GM15510 (cell line): ENCODE data around the gene EEFSEC.

Experiments
- POLR2A ChIP-seq: IDR thresholded peaks from 3 replicates; pipeline ENCODE4 v1.6.1; 2011; ENCODE audit warnings: borderline replicate concordance; ENCODE audit not compliant: insufficient read length; ENCODE audit errors: extremely low read depth

Gene EEFSEC

DNA sequence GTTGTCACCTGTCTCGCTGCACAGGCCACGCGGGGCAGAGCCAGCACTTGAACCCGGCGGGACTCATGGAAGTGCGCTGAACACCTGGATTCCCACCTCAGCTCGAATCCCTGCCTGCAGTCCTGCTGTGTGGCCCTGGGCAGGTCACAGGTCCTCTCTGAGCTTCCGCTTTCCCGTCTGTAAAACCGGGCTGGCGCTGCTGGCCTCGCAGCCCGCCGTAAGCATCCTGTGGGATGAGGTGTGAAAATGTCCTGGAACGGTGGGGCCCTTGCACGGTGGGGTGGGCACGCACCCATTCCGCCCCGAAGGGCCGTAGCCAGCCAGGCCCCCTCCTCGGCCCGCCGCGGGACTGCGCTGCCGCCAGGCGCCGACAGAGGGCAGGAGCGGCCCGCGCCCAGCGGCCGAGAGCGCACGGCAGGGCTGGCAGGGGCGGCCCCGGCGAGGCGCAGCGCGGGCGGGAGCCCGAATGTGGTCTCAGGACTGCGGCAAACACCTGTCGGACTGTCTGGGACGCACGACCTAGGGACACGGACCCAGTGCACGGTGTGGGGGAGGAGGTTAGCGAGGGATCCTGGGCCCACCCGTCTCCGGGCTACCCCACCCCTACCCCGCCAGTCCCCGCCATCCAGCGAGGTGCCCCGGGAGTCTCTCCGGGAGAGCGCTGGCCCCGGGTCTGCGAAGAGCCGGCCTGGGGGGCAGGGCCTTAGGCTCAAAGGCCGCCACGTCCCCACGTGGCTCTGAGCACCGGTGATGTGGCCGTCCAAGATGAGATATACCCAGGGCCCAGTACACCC, 273.0 kb downstream of the EEFSEC start:
- no peak for TF ChIP-seq POLR2A

DNA sequence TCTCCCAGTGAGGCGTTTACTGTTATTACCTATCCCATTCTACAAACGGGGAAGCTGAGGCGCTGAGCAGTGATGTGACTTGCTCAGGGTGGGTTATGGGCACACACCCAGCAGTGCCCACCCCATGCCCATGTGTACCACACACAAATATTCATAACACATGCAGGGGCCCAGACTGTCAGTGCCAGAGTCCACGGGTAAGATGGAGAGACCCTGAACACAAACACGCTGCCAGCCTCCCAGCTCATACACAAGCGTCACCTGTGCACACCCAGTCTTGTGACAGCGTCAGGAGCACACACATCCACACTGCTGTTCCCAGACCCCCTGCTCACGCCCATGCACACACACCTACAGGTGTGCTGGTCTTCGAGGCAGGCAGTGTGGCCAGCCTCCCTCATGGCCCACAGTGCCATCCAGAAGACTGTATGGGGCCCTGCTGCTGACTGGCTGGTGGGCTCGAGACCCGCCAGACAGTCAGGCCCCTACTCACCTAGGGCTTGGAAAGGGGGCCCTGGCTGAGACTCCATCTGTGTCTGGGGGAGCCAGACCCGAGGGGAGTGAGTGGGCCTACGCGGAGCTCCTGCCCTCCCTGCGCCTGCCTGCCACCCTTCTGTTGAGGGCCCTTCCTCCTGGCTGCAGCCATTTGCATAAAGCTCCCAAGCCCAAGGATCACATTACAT, 274.0 kb downstream of the EEFSEC start:
- no peak for TF ChIP-seq POLR2A

DNA sequence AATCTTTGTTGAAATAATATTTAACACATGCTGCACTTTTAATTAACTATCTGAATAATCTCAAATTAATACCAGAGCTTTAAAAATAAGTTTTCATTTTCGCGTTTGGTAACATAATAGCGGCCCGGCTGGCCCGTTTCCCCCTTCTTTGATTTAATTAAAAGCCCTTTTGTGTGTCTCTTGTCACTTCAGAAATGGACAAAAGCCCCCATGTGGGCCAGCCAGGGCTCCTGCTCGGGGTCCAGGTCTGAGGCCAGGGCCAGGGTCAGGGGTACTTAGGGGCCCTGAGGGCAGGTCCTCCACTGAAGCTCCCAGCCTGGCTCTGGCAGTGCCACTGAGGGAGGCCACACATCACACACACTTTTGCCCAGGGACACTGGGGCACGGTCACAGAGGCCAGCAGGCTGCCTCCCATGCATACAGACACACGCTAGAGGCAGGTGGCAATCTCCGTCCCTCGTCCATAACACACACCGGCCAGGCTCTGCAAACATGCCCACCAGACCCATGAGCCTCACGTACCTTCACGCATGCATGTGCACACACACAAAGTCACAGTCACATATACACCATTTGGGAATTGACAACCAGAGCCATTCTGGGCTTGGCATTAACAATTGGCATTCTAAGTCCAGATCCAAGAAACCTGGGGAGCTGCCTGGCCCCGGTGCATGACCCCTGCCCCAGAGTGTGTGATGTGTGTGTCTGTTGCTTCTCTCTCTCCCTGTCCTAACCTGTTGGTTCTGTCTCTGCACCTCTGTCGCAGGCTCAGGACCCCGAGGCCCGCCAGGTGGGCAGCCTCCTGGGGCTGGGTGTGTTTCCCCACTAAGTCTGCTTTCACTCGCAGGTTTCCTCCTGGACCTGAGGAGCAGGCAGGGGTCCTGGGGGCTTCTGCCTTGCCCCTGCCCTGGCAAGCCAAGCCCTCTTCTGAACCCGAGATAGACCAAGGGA, 274.9 kb downstream of the EEFSEC start:
- TF ChIP-seq POLR2A, result no peak

DNA sequence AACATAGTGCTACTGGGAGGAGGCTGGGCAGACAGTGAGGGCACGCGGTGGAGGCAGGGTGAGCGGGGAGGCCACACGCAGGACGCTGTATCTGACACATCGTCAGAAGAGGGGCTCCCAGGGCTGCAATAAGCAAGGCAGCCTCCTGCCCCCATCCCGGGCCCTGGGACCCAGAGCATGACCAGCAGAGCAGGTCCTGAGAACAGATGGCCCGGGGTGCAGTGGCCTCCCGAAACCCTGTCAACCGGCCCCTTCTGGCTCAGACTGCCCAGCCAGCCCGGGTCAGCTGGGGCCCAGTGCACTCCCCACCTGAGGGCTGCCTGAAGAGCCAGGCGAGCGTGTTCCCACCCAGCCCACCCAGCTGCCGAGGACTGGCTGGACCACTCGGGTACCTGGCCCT, 276.0 kb downstream of the EEFSEC start:
- no peak for TF ChIP-seq POLR2A

DNA sequence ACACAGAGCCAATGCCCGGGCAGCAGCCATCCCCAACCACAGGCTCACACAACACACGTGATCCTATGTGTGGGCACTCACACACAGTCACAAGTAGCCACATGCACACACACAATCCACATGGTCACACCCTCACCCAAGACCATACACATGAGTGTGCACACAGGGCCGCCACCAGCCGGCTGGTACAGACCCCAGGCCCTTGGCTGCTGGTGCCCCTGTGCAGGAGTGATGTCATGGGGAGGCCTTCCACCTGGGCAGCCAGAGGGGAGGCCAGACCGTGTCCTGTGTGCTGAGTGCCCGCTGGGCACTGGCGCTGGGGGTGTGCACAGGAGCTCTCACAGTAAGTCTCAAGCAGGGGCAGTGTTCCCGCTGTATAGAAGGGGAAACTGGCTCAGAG, 276.5 kb downstream of the EEFSEC start:
- TF ChIP-seq POLR2A, result no peak

DNA sequence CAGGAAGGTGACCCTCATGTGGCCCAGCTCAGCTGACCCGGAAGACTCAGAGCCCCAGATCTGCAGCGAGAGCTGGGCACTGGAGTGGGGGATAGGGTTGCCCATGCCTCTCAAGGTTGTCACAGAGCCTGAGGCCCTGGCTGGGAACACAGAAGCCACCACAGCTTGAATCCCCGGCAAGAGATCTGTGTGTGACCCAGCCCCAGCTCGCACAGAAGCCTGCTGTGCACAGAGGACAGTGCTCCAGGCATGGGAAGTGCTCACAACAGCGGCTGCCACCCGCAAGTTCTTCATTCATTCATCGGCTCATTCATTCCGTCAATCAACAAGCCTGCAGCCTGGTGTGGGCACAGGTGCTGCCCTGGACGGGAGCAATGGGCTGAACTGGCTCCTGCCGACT, 277.0 kb downstream of the EEFSEC start:
- TF ChIP-seq POLR2A, result no peak

DNA sequence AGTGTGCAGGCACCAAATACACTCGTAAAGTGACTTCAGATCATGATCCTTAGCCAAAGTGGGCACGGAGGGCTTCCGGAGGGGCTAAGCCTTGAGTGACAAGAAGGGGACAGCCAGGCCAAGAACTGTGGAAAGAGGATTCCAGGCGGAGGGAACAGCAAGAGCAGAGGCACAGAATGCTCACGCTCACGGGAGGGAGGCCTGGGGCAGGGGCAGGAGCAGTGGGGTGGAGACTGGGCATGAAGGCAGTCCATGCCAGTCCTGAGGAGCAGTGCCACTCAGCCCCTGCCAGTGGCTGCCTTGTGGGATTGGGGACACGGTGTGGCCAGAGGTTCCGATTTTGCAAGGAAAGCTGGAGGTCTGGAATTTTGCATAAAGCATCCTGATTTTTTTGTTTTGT, 277.4 kb downstream of the EEFSEC start:
- TF ChIP-seq POLR2A, result no peak

DNA sequence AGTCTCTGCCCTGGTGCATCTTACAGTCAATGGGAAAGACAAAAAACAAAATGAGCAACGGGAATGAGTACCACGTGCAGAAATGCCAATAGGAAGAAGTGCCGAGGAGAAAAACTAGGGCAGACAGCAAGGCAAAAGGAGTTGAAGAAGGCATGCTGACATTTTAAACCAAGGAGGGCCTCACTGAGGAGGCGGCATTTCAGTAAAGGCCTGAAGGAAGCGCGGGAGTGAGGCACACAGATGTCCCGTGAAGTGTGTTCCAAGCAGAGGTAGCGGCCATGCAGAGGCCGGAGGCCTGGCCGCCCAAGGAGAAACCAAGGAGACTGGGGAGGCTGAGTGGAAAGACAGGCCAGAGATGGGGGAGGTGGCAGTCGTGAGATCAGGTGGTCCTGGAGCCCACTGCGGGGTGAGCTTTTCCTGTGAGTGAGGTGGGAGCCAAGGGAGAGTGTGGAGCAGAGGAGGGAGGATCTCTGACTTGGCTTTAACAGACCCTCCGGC, 278.6 kb downstream of the EEFSEC start:
- TF ChIP-seq POLR2A, result no peak

DNA sequence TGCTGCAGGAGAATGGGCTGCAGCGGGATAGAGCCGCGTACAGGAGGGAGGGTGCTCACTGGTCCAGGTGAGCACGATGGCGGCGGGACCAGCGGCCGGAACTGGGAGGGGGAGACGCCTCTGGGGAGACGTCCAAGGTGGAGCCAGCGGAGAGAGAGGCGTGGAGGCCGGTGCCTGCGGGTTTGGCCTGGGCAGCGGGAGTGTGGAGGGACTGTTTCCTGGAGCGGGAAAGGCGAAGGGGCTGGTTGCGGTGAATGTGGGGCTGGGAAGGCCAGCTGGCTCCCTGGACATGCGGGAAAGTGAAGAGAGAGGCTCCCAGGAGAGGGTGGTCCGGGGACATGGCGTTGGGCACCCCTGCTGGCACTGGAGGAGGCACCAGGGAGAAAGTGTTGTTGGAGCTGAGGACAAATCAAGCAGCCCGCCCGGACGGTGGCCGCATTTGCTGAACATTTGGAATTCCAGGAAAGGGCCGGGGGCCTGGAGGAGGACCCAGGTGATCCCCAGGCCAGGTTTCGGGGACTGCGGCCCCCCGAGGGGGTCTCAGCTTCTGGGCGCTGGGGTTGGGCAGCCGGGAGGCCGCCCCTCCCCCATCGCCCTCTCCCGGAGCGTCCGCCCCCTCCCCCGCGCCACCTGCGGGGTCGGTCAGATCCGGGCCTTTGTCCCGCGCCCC, 279.2 kb downstream of the EEFSEC start:
- TF ChIP-seq POLR2A, result no peak

DNA sequence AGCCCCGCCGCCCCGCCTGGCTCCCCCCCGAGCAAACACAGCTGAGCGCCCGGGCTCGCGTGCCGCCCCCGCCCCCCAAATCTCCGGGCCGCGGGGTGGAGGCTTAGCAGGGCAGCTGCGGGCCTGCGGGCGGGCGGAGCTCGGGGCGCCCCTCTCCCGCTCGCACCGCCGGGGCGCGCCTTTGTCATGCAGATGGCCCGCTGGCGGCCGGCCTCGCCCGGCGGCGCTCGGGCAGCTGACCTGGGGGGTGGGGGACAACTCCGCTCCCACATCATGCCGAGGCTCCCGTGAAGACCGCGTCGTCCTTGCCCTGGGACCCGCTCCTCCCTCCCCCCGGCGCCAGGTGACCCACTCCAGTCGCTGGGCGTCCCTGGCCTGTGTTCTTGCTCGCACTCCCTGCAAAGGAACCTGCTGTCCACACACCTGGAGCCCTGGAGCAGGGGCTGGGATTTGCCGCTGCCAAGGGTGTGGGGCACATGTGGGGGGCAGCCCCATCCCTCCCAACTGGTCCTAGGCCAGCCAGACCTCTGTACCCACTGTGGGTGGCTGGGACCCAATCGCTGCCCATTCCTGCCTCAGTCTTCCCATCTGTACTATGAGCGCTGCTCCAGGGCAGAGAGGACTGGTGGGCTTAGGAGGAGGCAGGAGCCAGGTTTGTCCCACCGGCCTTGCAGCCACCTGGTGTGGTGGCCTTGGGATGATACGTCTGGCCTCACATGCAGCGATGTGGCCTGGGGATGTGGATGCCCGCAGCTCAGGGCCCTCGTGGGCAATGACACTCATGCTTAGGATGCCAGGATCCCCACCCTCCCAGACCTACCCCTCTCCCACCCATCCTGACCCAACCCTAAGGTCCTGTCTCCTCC, 279.9 kb downstream of the EEFSEC start:
- no peak for TF ChIP-seq POLR2A

DNA sequence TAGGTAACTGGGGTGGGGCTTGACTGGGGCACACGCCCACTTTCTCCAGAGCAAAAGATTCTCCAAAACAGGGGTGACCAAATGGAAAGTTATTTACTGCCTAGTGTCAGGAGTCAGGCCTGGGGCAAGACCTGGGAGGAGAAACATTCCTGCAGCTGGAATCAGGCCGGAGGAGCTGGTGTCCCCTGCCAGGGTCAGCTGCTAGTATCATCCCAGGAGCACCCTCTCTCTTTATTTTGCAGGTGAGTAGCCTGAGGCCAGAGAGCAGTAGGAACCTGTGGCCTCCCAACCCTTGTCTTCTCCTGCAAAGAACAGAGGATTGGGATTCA, 280.5 kb downstream of the EEFSEC start:
- no peak for TF ChIP-seq POLR2A

DNA sequence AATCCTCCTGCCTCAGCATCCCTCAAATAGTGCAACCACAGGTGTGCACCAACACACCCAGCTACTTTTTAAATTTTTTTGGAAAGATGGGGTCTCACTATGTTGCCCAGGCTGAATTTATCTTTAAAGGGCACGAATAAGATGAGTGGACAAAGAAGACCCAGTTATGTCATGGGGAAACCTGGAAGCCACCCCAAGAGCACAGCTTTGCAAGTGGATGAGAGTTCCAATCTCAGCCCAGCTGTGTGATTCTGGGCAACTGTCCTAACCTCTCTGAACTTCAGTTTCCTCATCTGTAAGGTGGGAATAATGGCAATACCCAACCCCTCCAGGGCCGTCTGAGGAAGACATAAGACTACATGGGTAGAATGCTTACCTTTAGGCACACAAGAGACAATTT, 281.2 kb downstream of the EEFSEC start:
- TF ChIP-seq POLR2A, result no peak

DNA sequence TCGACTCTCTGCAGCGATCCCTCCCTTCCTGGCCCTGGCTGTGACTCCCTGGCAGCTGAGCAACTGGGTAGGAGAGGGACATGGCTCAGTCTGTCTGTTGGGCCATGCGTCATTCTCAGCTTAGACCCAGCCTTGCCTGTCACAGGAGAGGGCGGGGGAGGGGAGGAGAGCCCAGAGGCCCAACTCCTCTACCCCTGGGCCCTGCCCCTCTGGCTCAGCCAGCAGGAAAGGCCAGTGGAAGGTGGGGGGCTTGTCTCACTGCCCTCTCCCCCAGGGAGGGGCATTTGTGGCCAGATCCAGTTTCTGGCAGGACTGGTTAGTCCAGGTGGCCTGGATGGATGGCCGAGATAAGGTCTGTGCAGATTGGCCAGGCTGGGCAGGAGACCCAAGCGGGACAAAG, 281.8 kb downstream of the EEFSEC start:
- TF ChIP-seq POLR2A, result no peak

DNA sequence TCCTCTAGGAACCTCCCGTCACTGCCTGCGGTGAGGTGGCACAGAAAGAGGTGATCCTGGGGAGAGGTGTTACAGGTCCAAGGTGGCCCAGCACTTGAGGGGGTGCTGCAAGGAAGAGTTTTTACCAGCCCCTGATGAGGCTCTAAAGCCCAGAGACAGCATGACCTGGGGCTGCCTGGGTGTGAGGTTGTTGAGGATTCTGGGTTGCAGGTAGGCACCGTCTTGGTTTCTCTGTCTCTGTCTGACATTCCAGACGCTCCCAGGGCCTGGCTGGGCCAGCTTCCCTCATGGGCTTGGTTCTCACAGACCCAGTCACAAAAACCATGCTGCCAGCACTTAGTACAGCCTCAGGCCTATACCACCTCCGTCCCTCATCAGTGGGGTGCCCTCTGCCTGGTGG, 282.3 kb downstream of the EEFSEC start:
- no peak for TF ChIP-seq POLR2A
